RPMI8226 (cell line): ENCODE data around the gene ID3.

Source experiments
- DNase-seq: peaks from one replicate; pipeline ENCODE4 v3.0.0-alpha.2; 2015

The ID3 gene

DNA sequence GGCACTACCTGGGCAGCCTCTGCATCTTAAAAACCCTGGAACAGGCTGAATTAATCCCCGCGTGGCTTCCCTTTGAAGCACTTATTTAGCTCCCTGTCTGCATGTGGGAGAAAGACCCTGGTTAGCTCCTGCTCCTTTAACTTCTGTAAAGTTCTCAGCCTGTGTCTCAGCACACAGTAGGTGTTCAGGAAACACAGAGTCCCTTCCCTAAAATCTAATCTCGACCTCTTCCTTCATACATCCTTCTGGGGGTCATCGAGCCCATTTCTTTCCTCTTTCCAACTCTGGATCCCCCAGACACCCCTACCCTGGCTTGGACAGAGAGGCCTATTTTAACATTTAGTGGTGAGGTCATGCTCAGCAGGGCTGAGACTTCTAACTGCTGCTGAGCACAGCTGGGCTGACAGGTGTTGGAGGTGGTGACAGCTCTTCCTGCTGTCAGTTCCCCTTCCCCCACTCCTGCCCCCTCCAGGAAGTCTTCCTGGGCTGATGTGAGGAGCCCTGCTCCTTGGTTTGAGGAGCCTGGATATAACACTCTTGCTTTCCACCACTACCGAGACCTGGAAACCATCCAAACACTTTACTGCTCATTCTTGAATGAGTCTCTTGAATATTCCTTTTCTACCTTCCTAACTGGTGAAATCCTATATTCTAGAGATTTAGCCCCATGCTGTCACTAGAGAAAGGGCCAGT, 33.6 kb downstream of the ID3 start:
- DNase-seq = peak; percentile 89

- DNase-seq = peak; percentile 97
Observed at GRCh38 chr1:23524716-23525401, 34.4 kb downstream of the ID3 start.

GRCh38 chr1:23524163-23524562, 35.1 kb downstream of the ID3 start:
- DNase-seq = no peak

DNA sequence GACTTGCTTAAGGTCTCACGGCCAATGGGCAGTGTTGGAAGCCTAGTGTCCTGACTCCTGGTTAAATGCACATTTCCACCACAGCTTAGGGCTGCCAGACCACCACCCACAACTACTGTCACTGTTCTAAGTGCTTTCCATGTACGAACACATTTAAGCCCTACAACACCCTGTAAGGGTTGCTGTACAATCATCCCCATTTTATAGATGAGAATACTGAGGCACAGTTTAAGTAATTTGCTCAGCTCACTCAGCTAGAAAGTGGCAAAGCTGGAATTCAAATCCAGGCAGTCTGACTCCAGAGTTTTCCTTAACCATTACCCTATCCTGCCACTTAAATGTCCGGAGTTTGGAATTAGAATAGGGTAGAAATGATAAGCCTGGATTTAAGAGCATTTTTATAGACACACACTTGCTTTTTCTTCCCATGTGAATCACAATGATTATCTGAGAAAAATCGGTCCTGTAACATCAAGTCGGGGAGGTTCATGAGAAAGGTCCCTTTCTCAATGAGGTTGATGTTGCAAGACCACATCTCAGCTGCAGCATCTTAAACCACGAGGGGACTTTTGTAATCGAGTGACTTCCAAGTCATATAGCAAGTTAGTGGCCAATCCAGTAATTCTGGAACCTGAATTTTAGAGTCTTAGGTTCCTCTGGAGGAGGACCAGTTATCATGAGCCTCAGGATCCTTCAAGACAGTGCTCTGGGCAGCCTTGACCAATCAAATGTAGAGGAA, 36.9 kb downstream of the ID3 start:
- DNase-seq = no peak

- DNase-seq = no peak
Observed at GRCh38 chr1:23521588-23521987, 37.7 kb downstream of the ID3 start.

- no peak for DNase-seq
Observed at GRCh38 chr1:23517581-23517980, 41.7 kb downstream of the ID3 start.

DNA sequence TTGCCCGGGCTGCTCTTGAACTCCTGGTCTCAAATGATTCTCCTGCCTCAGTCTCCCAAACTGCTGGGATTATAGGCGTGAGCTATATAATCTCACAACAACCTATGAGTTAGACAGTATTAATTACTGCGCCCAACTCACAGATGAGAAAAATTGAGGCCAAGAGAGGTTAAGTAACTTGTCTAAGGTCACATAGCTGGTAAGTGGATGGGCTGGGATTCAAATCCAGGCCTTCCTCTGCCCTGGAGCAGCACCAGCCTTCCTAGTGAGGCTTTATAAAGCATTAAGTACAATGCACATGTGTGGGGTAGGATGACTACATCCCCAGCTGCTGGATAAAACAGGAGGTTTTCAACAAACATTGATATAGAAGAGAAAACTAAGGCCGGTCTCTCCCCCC, 43.4 kb downstream of the ID3 start:
- DNase-seq = no peak

GRCh38 chr1:23514111-23514679, 45.1 kb downstream of the ID3 start:
- no peak for DNase-seq

GRCh38 chr1:23509896-23510295, 49.4 kb downstream of the ID3 start:
- no peak for DNase-seq
